Hypothalamus (tissue), 51 donors: Measurements from ENCODE around the gene NAP1L2.
"Not testable (repeated sequence)": the region's sequence is repeated elsewhere in the genome, so short reads cannot be mapped to it uniquely, and the experiment has no call there.

ENCODE experiments used
- DNase-seq, 51 donors: peaks; one replicate each; lab custom pipeline; 2025; lab: John Stamatoyannopoulos, UW

NAP1L2 gene

GRCh38 chrX:73214426-73215094 lies at the start of gene NAP1L2:
Gene NAP1L2 (minus strand): TSS chrX:73214851. CDS start chrX:73214492, 359 bp downstream.
- peak in 46 of 51 donors; percentile 0 to 47 (median 17) for DNase-seq

DNA sequence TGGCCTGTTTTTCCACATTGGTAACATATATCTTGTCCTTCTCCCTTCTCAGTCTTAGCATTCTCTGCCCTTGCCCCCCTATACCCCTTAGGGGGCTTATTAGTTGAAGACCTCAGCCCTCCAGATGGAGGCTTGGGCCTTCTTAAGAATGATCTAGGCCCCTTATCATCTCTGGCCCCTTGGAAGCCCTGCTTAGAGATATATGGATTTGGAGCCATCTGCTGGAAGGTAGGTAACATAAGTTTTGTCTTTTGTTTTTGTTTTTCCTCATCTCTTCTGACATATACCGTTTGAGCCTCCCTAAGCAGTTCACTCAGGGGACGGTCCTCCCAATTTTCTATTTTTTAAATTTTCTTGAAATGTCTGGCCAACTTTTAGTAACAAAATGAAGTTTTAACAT lies 48.3 kb upstream of the NAP1L2 start:
- no peak for DNase-seq

DNA sequence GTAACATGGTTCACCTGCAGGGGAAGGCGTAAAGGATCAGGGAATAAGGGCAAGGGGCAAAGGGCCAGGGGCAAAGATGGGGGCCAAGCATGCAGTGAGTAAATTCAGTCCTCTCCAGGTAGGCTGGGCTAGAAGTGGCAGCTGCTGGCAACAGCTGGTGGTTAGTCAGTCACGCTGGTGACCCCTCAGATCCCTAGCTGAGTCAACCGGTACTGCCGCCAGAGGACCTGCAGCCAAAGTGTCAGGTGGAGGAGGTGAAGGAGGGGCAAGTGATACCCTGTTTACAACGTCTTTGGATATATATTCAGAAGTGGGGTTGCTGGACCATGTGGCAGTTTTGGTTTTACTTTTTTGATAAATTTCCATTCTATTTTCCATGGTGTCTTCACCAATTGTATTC lies 24.6 kb upstream of the NAP1L2 start:
- DNase-seq, result no peak

DNA sequence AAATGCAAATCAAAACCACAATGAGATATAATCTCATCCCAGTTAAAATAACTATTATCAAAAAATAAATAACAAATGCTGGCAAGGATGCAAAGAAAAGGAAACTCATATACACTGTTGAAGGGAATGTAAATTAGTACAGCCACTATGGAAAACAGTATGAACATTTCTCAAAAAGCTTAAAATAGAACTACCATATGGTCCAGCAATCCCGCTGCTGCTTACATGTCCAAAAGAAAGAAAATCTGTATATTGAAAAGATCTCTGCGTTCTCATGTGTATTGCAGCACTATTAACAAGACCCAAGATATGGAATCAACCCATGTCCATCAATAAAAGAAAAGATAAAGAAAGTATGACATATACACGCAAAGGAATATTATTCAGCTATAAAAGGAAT lies 3.0 kb upstream of the NAP1L2 start:
- no peak for DNase-seq

- no peak for DNase-seq
These were observed 595 bp upstream of the NAP1L2 start for GRCh38 chrX:73215246-73215645.

DNA sequence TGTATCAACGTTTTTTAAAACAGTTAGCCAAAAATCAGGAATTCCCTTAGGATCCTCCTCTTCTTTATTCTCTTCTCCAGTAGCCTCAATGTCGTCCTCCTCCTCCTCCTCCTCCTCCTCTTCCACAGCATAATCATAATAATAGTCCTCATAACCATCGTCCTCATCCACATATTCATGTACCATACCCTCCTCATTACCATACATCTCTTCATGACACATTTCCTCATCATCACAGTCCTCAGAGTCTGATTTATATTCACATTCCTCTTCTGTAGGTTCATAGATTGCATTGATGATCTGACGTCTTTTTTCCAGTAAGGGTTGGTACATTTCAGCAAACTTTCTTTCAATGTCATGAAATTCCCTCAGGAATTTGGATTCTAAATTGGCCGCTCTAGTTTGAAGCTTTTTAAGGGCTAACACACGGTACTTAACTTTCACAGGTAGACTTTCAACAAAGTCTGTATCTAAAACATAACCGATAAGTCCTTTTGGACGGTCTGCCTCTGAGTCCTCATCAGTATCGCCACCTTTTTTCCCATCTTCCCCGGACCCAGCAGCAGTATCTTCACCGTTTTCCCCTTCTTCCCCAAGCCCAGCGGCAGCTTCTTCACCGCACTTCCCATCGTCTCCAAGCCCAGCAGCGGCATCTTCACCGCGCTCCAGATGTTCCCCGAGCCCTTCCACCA lies 771 bp downstream of the NAP1L2 start:
- DNase-seq, result peak in 6 of 51 donors; percentile 0 to 45 (median 11)

GRCh38 chrX:73206366-73206765 lies 8.3 kb downstream of the NAP1L2 start:
- no peak for DNase-seq

DNA sequence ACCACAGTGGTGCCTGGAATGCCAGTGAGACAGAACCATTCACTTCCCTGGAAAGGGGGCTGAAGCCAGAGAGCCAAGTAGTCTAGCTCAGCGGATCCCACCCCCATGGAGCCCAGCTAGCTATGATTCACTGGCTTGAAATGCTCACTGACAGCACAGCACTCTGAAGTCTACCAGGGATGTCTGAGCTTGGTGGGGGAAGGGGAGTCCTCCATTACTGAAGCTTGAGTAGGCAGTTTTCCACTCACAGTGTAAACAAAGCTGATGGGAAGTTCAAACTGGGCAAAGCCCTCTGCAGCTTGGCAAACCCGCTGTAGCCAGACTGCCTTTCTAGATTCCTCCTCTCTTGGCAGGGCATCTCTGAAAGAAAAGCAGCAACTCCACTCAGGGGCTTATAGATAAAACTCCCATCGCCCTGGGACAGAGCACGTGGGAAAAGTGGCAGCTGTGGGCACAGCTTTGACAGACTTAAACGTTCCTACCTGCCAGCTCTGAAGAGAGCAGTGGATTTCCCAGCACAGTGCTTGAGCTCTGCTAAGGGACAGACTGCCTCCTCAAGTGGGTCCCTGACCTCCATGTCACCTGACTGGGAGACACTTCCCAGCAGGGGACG lies 32.0 kb downstream of the NAP1L2 start:
- no peak for DNase-seq

- DNase-seq, result not testable (repeated sequence)
These were observed 45.7 kb downstream of the NAP1L2 start for GRCh38 chrX:73168945-73169344.
